Aortic smooth muscle cell (primary cell): Measurements from ENCODE around the gene GRIN2C. TPM values are rescaled to one million over a fixed set of nuclear protein-coding genes. Genes with fewer than 3 reads are reported as not detected.

Source experiments
- total RNA-seq: library from RNA; depleted of rRNA; stranded (reverse); fragments of >200 nt; gene quantifications from 2 replicates; pipeline ENCODE4 v1.2.3, GENCODE V29; 2014

GRIN2C gene
- total RNA-seq, result under 0.01 TPM in 1 of 2 replicates, not detected in the other

GRCh38 chr17:74859459-74860228 lies at the start of gene GRIN2C:
GRIN2C (minus strand) TSS chr17:74859885; CDS start chr17:74855092, 4,793 bp downstream.

DNA sequence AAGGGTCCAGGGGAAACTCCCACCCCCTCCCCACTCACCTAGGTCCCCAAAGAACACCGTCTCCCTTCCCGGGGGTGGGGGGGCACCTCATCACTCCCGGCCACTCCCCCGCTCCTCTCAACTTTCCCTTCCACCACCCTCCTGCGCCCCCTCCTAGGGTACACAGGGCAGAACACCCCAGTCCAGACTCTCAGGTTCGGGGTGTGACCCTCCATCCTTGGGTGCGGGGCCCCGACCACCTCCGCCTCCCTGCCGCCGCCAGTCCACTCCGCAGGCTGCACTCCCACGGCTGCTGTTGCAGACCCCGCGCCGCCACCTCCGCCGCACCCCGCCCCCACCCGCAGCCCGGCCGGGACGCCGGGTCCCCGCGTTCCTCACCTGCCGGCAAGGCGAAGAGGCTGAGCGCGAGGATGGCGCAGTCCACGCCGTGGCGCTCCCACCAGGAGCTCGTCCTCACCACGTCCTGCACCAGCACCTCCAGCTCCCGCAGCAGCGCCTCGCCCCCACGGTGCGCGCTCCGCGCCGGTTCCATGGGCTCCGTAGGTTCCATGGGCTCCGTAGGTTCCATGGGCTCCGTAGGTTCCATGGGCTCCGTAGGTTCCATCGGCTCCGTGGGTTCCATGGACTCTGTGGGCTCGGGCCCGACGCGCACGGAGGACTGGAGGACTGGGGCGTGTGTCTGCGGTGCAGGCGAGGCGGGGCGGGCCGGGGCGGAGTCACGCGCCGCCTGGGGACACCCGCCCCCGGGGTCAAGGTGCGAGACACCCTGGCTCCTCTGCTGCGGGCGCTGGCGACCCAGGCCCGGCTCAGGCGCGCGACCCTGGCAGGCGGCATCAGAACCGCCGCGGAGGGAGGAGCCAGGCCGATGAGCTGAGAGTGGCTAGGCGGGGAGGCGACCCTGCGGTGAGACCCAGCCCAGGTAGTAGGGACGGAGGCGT lies 33.6 kb upstream of the GRIN2C start, which contains the start of gene FADS6:
Gene FADS6 (minus strand): TSS at position 660 of the 938 bp plus-strand sequence. CDS start 38 bp downstream, at position 622.

DNA sequence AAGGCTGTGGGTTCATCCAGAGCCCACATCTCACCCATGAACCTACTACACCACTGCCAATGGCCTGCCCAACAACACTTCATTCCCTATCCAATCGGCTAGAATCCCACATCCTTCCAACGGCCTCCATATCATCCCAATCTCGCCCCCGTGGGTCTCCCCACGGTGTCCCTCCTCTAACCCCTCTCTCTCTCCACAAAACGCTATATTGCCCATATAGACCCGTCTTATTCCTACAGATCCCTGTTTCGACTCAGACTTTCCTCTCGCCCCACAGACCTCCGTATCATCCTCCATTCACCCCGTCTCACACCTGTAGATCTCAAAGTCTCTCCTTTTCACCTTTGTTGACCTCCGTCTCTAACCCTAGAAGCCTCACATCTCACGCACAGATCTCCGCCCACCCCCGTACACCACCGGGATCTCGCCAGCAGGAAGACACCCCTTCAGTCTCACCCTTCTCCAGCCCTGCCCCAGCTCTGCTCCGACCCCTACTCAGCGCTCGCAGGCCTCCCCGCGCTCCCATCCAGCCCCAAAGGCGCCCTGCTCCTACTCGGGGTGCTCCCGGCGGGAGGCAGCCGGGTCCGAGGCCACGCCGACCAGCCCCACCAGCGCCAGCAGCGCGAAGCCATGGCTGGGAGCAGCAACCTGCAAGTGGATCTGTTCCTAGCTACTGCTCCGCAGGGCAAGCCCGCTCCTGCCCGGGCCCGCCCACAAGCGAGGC lies 12.8 kb upstream of the GRIN2C start, which contains the start of gene FDXR:
Gene FDXR (minus strand): TSS at position 682 of the 724 bp plus-strand sequence. CDS start 50 bp downstream, at position 632.

Other genes with a start within 250 kb of the GRIN2C start
- not detected in 2 replicates for gene CD300E, start 236.1 kb downstream of the GRIN2C start, total RNA-seq
- not detected in 2 replicates for gene CD300LF, start 147.0 kb downstream of the GRIN2C start, total RNA-seq
- 1.1 and 2.5 TPM in 2 replicates for gene RAB37, start 122.6 kb downstream of the GRIN2C start, total RNA-seq
- gene NHERF1, start 111.3 kb downstream of the GRIN2C start, total RNA-seq, result 22.6 and 30.1 TPM in 2 replicates
- gene NAT9, start 83.5 kb downstream of the GRIN2C start, total RNA-seq, result 36.7 and 41.0 TPM in 2 replicates
- gene FDXR, start 13.1 kb upstream of the GRIN2C start, total RNA-seq, result 16.6 and 19.6 TPM in 2 replicates
- gene FADS6, start 33.7 kb upstream of the GRIN2C start, total RNA-seq, result not detected in 2 replicates
- not detected in 2 replicates for gene USH1G, start 63.4 kb upstream of the GRIN2C start, total RNA-seq
- gene OTOP2, start 64.4 kb upstream of the GRIN2C start, total RNA-seq, result not detected in 2 replicates
- not detected in 2 replicates for gene OTOP3, start 76.0 kb upstream of the GRIN2C start, total RNA-seq
- 1.3 and 1.5 TPM in 2 replicates for gene HID1, start 112.9 kb upstream of the GRIN2C start, total RNA-seq
- gene CDR2L, start 127.7 kb upstream of the GRIN2C start, total RNA-seq, result 11.2 and 11.9 TPM in 2 replicates
- gene MRPL58, start 152.8 kb upstream of the GRIN2C start, total RNA-seq, result 27.0 and 30.6 TPM in 2 replicates
- 371 and 373 TPM in 2 replicates for gene ATP5PD, start 187.1 kb upstream of the GRIN2C start, total RNA-seq
- gene KCTD2, start 187.3 kb upstream of the GRIN2C start, total RNA-seq, result 15.0 and 15.9 TPM in 2 replicates
- gene SLC16A5, start 228.1 kb upstream of the GRIN2C start, total RNA-seq, result 1.1 and 1.5 TPM in 2 replicates